Endodermal cell (in vitro differentiated cells): ENCODE results near the gene BMPER. TPM values are rescaled to one million over a fixed set of nuclear protein-coding genes. Genes with fewer than 3 reads are reported as not detected.

Experiments
- DNase-seq: peaks from one replicate; pipeline ENCODE4 v3.0.0-alpha.2; 2017
- H3K27ac ChIP-seq: 2 replicates; pipeline ENCODE4 v1.5.1; 2013; ENCODE audit warnings: mild to moderate bottlenecking, low read depth, low read length, moderate library complexity
- H3K27me3 ChIP-seq: 2 replicates; pipeline ENCODE4 v1.6.1; 2013; ENCODE audit warnings: mild to moderate bottlenecking, low read length, moderate library complexity; ENCODE audit not compliant: insufficient read depth, control insufficient read depth, poor library complexity, severe bottlenecking
- H3K36me3 ChIP-seq: 2 replicates; pipeline ENCODE4 v1.7.0; 2013; ENCODE audit warnings: mild to moderate bottlenecking, low read length, moderate library complexity; ENCODE audit not compliant: control insufficient read depth, insufficient read depth
- H3K4me1 ChIP-seq: one replicate; pipeline ENCODE4 v1.7.0; 2013; ENCODE audit warnings: low read length; ENCODE audit not compliant: control insufficient read depth, insufficient read depth
- H3K4me3 ChIP-seq: 2 replicates; pipeline ENCODE4 v1.5.1; 2013; ENCODE audit warnings: mild to moderate bottlenecking, low read length, moderate library complexity
- H3K9ac ChIP-seq: 2 replicates; pipeline ENCODE4 v1.6.1; 2013; ENCODE audit warnings: mild to moderate bottlenecking, low read length, moderate library complexity; ENCODE audit not compliant: poor library complexity, severe bottlenecking; ENCODE audit errors: extremely low read depth
- H3K9me3 ChIP-seq: 2 replicates; pipeline ENCODE4 v1.6.1; 2013; ENCODE audit warnings: mild to moderate bottlenecking, low read length, moderate library complexity; ENCODE audit not compliant: control insufficient read depth
- H3K27ac Mint-ChIP-seq: 2 replicates; pipeline ENCODE4 v1.8.0; 2020; ENCODE audit warnings: mixed read lengths
- H3K27me3 Mint-ChIP-seq: 2 replicates; pipeline ENCODE4 v1.8.0; 2021; ENCODE audit warnings: mild to moderate bottlenecking, mixed read lengths; ENCODE audit not compliant: insufficient read depth
- H3K36me3 Mint-ChIP-seq: 2 replicates; pipeline ENCODE4 v1.8.0; 2020; ENCODE audit warnings: low read depth, mixed read lengths
- H3K4me1 Mint-ChIP-seq: 2 replicates; pipeline ENCODE4 v1.8.0; 2020; ENCODE audit warnings: mixed read lengths
- H3K4me3 Mint-ChIP-seq: 2 replicates; pipeline ENCODE4 v1.8.0; 2020; ENCODE audit warnings: mild to moderate bottlenecking, moderate library complexity, mixed read lengths
- H3K9me3 Mint-ChIP-seq: 2 replicates; pipeline ENCODE4 v1.8.0; 2020; ENCODE audit warnings: mild to moderate bottlenecking, mixed read lengths
- WGBS, 2 experiments: methylation state at CpG; one replicate each; pipeline versions ENCODE4 v1.1.5 to v1.1.7; 2013; ENCODE audit warnings: missing lambda C conversion rate in 2 of 2, mixed read lengths in 1 of 2; ENCODE audit not compliant: insufficient coverage in 1 of 2, insufficient read length in 1 of 2; 5-methylcytosine and 5-hydroxymethylcytosine counted together
- total RNA-seq, 2 donors: library from RNA; stranded (reverse); fragmentation: NEBNext Ultra II Directional in 1 of 2; extraction: Animal tissue kit (Norgen Biotek cat#: 25700) in 1 of 2; gene quantifications; 2 replicates in 1 of 2; 3 replicates in 1 of 2; pipeline ENCODE4 v1.2.1, GENCODE V29; 2021
- TF ChIP-seq, protein P1 (sequence below): fragments of 200-600 bp; sonication (generic); conservative IDR thresholded peaks from 2 replicates; pipeline ENCODE4 v1.5.0; 2021; ENCODE audit warnings: antibody characterized with exemption, mild to moderate bottlenecking

BMPER gene
- total RNA-seq, 2 donors from 2014 or later: 71.2 to 72.2 TPM

DNA sequence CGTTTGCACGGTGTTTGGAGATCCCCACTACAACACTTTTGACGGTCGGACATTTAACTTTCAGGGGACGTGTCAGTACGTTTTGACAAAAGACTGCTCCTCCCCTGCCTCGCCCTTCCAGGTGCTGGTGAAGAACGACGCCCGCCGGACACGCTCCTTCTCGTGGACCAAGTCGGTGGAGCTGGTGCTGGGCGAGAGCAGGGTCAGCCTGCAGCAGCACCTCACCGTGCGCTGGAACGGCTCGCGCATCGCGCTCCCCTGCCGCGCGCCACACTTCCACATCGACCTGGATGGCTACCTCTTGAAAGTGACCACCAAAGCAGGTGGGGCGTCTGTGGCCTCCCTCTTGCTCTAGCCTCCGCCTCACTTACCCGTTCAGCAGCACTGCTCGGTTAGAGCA, 173.5 kb downstream of the BMPER start:
- Histone ChIP-seq H3K27me3 (no peaks in the 10 kb centered on the region), H3K4me3 (no peak overlapping the region), H3K9ac (no peak overlapping the region), H3K36me3 (no peaks in the 10 kb centered on the region), H3K4me1 (peaks cover 4% of the 10 kb centered on the region), H3K27ac (no peak overlapping the region), H3K9me3 (no peaks in the 10 kb centered on the region)
- Mint-ChIP-seq H3K27me3 (peaks cover 7% of the 10 kb centered on the region), H3K4me1 (peaks cover 18% of the 10 kb centered on the region), H3K27ac (no peak overlapping the region), H3K4me3 (no peak overlapping the region), H3K36me3 (peaks cover 74% of the 10 kb centered on the region), H3K9me3 (no peaks in the 10 kb centered on the region)
- 92 to 98% methylated on average over 25 to 30 of the region's 30 CpGs for WGBS, 2 experiments
- TF ChIP-seq, protein P1, sequence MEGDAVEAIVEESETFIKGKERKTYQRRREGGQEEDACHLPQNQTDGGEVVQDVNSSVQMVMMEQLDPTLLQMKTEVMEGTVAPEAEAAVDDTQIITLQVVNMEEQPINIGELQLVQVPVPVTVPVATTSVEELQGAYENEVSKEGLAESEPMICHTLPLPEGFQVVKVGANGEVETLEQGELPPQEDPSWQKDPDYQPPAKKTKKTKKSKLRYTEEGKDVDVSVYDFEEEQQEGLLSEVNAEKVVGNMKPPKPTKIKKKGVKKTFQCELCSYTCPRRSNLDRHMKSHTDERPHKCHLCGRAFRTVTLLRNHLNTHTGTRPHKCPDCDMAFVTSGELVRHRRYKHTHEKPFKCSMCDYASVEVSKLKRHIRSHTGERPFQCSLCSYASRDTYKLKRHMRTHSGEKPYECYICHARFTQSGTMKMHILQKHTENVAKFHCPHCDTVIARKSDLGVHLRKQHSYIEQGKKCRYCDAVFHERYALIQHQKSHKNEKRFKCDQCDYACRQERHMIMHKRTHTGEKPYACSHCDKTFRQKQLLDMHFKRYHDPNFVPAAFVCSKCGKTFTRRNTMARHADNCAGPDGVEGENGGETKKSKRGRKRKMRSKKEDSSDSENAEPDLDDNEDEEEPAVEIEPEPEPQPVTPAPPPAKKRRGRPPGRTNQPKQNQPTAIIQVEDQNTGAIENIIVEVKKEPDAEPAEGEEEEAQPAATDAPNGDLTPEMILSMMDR: no peak
- DNase-seq: no peak

DNA sequence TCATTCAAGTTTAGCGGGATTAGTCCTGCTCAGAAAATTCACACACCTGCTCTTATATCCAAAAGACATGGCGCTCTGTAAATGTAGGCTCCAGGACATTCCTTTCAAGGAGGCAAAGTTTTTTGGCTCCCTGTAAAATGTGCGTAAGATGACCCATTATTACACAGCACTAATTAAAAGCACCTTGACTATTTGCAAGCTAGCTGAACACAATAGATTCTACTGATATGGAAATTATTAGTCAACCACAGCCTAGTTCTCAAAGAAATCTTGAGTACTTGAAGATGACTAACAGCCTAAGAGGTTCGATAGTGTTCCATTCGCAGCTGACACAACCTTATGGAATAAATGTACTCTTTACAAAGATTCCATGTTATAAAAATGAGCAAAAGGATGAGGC, 175.2 kb downstream of the BMPER start:
- H3K27ac Mint-ChIP-seq: no peak overlapping the region
- no peaks in the 10 kb centered on the region for H3K9me3 Mint-ChIP-seq
- Histone ChIP-seq H3K27ac (no peak overlapping the region), H3K4me3 (no peak overlapping the region), H3K27me3 (no peaks in the 10 kb centered on the region), H3K36me3 (no peaks in the 10 kb centered on the region), H3K9me3 (no peaks in the 10 kb centered on the region), H3K4me1 (peaks cover 4% of the 10 kb centered on the region), H3K9ac (no peak overlapping the region)
- TF ChIP-seq, protein P1: no peak
- peaks cover 18% of the 10 kb centered on the region for H3K4me1 Mint-ChIP-seq
- H3K4me3 Mint-ChIP-seq: no peak overlapping the region
- H3K36me3 Mint-ChIP-seq: peaks cover 69% of the 10 kb centered on the region
- 91 to 94% methylated on average over 3 to 5 of the region's 5 CpGs for WGBS, 2 experiments
- peaks cover 7% of the 10 kb centered on the region for H3K27me3 Mint-ChIP-seq
- no peak for DNase-seq

- no peak overlapping the region for H3K27ac ChIP-seq
Measured at GRCh38 chr7:34081935-34082334, 176.6 kb downstream of the BMPER start.

More at GRCh38 chr7:34081935-34082334, 176.6 kb downstream of the BMPER start:
- no peaks in the 10 kb centered on the region for H3K9me3 Mint-ChIP-seq
- no peak overlapping the region for H3K4me3 ChIP-seq
- H3K27me3 ChIP-seq: no peaks in the 10 kb centered on the region
- TF ChIP-seq, protein P1: no peak
- peaks cover 4% of the 10 kb centered on the region for H3K4me1 ChIP-seq
- no peaks in the 10 kb centered on the region for H3K9me3 ChIP-seq
- no peak for DNase-seq
- H3K27me3 Mint-ChIP-seq: peaks cover 7% of the 10 kb centered on the region
- H3K4me1 Mint-ChIP-seq: peaks cover 14% of the 10 kb centered on the region
- H3K36me3 ChIP-seq: no peaks in the 10 kb centered on the region
- no peak overlapping the region for H3K9ac ChIP-seq
- H3K27ac Mint-ChIP-seq: no peak overlapping the region
- peaks cover 72% of the 10 kb centered on the region for H3K36me3 Mint-ChIP-seq
- WGBS, 2 experiments: 92% methylated on average over 1 of the region's 1 CpG; no CpG with 5 or more reads in 1 of the 2 experiments
- H3K4me3 Mint-ChIP-seq: no peak overlapping the region
